AG04449 (cell line): ENCODE measurements around the gene C2orf80.
"Not testable (repeated sequence)": the region's sequence is repeated elsewhere in the genome, so short reads cannot be mapped to it uniquely, and the experiment has no call there.

Experiments used
- CTCF ChIA-PET: fragments of 350-600 bp; formaldehyde crosslinking; extraction: SDS; loops from one replicate; lab custom pipeline; 2021; ENCODE audit warnings: antibody characterized with exemption; lab: Yijun Ruan, JAX
- POLR2A ChIA-PET: fragments of 400-600, 350-600 bp; formaldehyde crosslinking; extraction: SDS; loops from one replicate; lab custom pipeline; 2020; ENCODE audit warnings: antibody characterized with exemption, inconsistent platforms; lab: Yijun Ruan, JAX
- DNase-seq: peaks from one replicate; pipeline ENCODE4 v3.0.0-alpha.2; 2010; ENCODE audit warnings: low read depth, low spot score
- H3K4me3 ChIP-seq: 2 replicates; pipeline ENCODE4 v1.5.1; 2011; ENCODE audit warnings: low read depth, mild to moderate bottlenecking, control low read depth, low read length
- CTCF ChIP-seq: IDR thresholded peaks from one replicate; pipeline ENCODE4 v1.5.1; 2011; ENCODE audit warnings: mild to moderate bottlenecking, moderate library complexity, low read length, control low read depth, inconsistent platforms; ENCODE audit not compliant: insufficient read depth; ENCODE audit errors: missing control alignments

Gene C2orf80

GRCh38 chr2:208222351-208222750, 32.5 kb upstream of the C2orf80 start:
- no peak overlapping the region for H3K4me3 ChIP-seq
- no peak for TF ChIP-seq CTCF
- POLR2A ChIA-PET: no interaction called here
- CTCF ChIA-PET: interaction anchor here (1.1 kb wide), 1 partner anchor 46 kb away, joined by 3 read pairs; no protein-coding TSS in a partner anchor
- no peak for DNase-seq

GRCh38 chr2:208221873-208222272, 32.0 kb upstream of the C2orf80 start:
- H3K4me3 ChIP-seq, POLR2A ChIA-PET, DNase-seq: not testable (repeated sequence)
- CTCF ChIA-PET: interaction anchor here (1.1 kb wide), 1 partner anchor 46 kb away, joined by 3 read pairs; no protein-coding TSS in a partner anchor

GRCh38 chr2:208210688-208211451, 21.0 kb upstream of the C2orf80 start:
- no peak for TF ChIP-seq CTCF
- no peak overlapping the region for H3K4me3 ChIP-seq
- CTCF ChIA-PET: interaction anchor here (1.1 kb wide), 1 partner anchor 35 kb away, joined by 3 read pairs; no protein-coding TSS in a partner anchor
- no peak for DNase-seq
- POLR2A ChIA-PET: no interaction called here

- CTCF ChIA-PET: interaction anchor here (3.8 kb wide), 1 partner anchor 33 kb away, joined by 16 read pairs; no protein-coding TSS in a partner anchor
- DNase-seq: no peak
- H3K4me3 ChIP-seq: no peak overlapping the region
- TF ChIP-seq CTCF: no peak
- POLR2A ChIA-PET: no interaction called here
Measured at GRCh38 chr2:208208335-208209085, 18.7 kb upstream of the C2orf80 start.

GRCh38 chr2:208207769-208208168, 17.9 kb upstream of the C2orf80 start:
- TF ChIP-seq CTCF: no peak
- no peak for DNase-seq
- CTCF ChIA-PET: interaction anchor here (3.8 kb wide), 1 partner anchor 32 kb away, joined by 16 read pairs; no protein-coding TSS in a partner anchor
- POLR2A ChIA-PET: no interaction called here
- no peak overlapping the region for H3K4me3 ChIP-seq

- no peak for TF ChIP-seq CTCF
- ChIA-PET POLR2A (no interaction called here), CTCF (interaction anchor here (0.8 kb wide), 1 partner anchor 29 kb away, joined by 4 read pairs; no protein-coding TSS in a partner anchor)
- DNase-seq: no peak
- no peak overlapping the region for H3K4me3 ChIP-seq
Measured at GRCh38 chr2:208204166-208204565, 14.3 kb upstream of the C2orf80 start.
